Measurements from ENCODE around the gene KSR2.

KSR2 gene

GRCh38 chr12:117686911-117687377, 281.8 kb downstream of the KSR2 start:
- no peak overlapping the region for H3K4me3 ChIP-seq (ENCODE audit: low read depth, low read length)
- TF ChIP-seq CTCF (IDR thresholded peaks at IDR 0.05; ENCODE audit: borderline replicate concordance, insufficient read depth, low read depth, low read length), result no peak

- no peak for TF ChIP-seq CTCF (IDR thresholded peaks at IDR 0.05; ENCODE audit: borderline replicate concordance, insufficient read depth, low read depth, low read length)
- H3K4me3 ChIP-seq (ENCODE audit: low read depth, low read length), result no peak overlapping the region
Observed at GRCh38 chr12:117686210-117686609, 282.6 kb downstream of the KSR2 start.

GRCh38 chr12:117685110-117685926, 283.5 kb downstream of the KSR2 start:
- no peak for TF ChIP-seq CTCF (IDR thresholded peaks at IDR 0.05; ENCODE audit: borderline replicate concordance, insufficient read depth, low read depth, low read length)
- H3K4me3 ChIP-seq (ENCODE audit: low read depth, low read length), result no peak overlapping the region

GRCh38 chr12:117684471-117684870, 284.3 kb downstream of the KSR2 start:
- no peak overlapping the region for H3K4me3 ChIP-seq (ENCODE audit: low read depth, low read length)
- TF ChIP-seq CTCF (IDR thresholded peaks at IDR 0.05; ENCODE audit: borderline replicate concordance, insufficient read depth, low read depth, low read length), result no peak

- H3K4me3 ChIP-seq (ENCODE audit: low read depth, low read length), result no peak overlapping the region
- TF ChIP-seq CTCF (IDR thresholded peaks at IDR 0.05; ENCODE audit: borderline replicate concordance, insufficient read depth, low read depth, low read length), result no peak
Observed at GRCh38 chr12:117680312-117680711, 288.5 kb downstream of the KSR2 start.

GRCh38 chr12:117679776-117680175, 289.0 kb downstream of the KSR2 start:
- no peak overlapping the region for H3K4me3 ChIP-seq (ENCODE audit: low read depth, low read length)
- TF ChIP-seq CTCF (IDR thresholded peaks at IDR 0.05; ENCODE audit: borderline replicate concordance, insufficient read depth, low read depth, low read length), result no peak

- no peak overlapping the region for H3K4me3 ChIP-seq (ENCODE audit: low read depth, low read length)
- TF ChIP-seq CTCF (IDR thresholded peaks at IDR 0.05; ENCODE audit: borderline replicate concordance, insufficient read depth, low read depth, low read length), result no peak
Observed at GRCh38 chr12:117674763-117675162, 294.0 kb downstream of the KSR2 start.

Measured in GM12875 (cell line).